Activated naive CD8-positive, alpha-beta T cell treated with anti-CD3 and anti-CD28 coated beads, Interleukin-2, amount 50 U/mL, for 16 hours (primary cell): ENCODE measurements around the gene CCSER2.
"Not testable (repeated sequence)": the region's sequence is repeated elsewhere in the genome, so short reads cannot be mapped to it uniquely, and the experiment has no call there.

Source experiments
- DNase-seq: peaks from one replicate; pipeline ENCODE4 v3.0.0-alpha.2; 2020; ENCODE audit warnings: low read depth, low spot score

CCSER2 gene

DNA sequence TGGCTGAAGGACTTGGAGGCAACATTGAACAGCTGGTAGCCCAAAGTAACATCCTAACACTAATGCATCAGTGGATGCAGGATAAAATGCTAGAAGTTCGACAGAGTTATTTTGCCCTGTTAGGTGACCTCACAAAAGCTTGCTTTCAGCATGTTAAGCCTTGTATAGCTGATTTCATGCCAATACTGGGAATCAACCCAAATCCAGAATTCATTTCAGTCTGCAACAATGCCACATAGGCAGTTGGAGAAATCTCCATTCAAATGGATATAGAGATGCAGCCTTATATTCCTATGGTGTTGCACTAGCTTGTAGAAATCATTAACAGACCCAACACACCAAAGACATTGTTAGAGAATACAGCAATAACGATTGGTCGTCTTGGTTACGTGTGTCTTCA is 62.9 kb downstream of the CCSER2 start:
- DNase-seq, result no peak

DNA sequence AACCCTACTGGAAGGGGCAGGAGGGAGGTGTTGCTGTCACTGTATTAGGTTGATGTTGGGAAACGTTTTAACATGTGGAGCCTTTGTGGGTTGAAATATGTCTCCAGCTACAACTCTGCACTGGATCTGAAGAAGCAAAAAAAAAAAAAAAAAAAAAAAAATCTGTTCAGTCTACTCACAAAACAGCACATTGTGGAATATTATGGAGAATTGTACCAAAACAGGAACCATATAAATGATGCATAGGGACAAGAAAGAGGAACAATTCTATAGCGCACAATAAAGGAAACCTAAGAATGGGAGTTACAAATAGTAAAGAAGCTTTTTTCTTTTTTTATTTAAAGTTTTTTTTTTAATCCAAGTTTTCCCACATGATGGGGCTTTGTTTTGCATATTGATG is 63.8 kb downstream of the CCSER2 start:
- no peak for DNase-seq

DNA sequence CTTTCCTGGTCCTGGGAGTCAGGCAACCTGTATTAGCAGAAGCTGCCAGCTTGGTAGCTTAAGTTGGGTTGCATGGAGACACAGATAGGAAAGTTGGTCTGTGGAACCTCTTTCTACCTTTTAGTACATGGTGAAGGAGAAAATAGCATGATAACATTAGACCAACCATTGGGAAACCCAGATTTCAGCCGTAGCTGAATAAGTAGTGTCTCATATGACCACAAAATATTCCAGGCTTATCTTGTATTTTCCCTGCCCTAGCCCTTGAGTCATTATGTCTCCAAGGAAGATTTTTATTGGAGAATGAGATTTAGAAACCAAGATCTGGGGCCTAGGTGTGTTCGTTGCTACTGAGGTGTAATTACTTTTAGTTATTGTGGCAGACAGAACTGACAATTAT is 67.2 kb downstream of the CCSER2 start:
- no peak for DNase-seq

DNA sequence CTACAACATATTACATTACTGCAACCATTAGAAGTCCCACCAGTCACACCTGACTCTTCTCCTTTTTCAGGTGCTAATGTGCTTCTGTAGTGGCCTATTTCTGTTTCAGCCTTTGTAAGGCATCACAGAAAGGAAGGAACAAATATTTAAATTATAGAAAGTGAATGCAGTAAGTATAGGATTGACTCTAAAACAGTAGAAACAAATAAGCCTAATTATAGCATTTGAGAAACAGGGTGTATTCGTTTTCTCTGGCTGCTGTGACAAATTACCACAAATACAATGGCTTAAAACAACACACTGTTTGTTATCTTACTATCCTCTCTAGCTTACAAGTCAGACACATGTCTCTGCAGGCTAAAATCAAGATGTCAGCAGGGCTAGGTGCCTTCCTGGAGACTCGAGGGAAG is 69.4 kb downstream of the CCSER2 start:
- DNase-seq, result no peak

DNA sequence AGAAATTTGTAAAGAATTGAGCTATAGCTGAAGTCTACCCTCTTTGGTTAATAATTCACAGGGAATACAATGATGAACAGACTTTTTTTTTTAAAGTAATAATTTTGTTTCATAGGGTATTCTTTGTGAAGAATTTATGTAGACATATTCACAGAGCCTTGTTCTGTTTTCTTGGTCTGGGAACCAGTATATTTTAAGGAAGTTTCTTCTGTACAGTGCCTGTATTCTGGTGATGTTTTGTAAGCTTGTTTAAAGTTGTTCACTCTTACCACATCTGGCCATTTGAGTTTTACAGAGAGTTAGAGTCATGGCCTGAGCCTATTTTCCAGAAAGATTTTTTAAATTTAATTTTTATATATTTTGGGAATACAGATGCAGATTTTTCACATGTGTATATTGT is 70.3 kb downstream of the CCSER2 start:
- no peak for DNase-seq

DNA sequence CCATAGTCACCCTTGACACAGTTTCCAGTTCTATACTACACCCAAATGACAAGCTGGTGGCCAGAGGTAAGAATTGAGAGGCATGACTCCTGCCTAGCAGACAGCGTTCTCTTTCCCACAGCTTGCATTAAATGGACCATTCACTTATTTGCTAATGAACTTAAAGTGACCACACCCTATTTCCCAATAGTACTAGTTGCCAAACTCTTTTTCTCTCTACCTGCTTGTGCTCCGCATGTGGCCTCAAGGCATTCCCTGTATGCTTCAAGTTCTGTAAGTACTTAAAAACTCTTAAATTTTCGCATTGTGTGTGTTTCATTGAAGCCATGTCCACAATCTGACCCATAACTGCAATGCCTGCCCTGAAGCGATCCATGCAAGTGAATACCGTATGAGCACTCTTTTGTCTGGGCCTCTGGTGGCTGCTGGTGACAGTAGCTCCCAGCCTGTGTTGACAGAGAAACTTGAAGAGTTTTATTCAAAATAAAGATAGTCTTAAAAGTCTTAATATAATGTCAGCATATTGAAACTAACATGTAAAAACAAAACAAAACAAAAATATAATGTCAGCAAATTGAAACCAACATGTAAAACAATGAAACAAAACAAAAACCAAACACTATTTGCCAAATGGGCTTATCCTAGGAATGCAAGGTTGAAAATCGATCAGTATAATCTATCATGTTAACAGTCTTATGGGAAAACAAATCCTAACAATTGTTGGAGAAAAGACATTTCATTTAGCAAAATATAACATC is 73.6 kb downstream of the CCSER2 start:
- no peak for DNase-seq

DNA sequence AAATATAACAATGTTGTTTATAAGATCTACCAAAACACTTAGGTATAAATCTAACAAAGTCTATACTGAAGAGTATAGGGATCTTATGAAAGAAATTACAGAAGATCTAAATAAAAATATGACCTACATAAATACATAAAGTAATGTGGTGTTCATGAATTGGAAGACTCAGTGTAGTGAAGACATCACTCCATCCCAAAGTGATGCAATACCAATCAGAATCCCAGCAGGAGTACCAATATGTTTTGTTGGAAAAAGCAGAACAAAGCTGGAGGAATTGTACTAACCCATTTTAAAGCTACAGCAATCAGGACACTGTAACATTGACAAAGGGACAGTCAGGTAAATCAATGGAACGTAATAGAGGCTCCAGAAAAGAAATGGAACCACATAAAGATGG is 76.4 kb downstream of the CCSER2 start:
- no peak for DNase-seq

DNA sequence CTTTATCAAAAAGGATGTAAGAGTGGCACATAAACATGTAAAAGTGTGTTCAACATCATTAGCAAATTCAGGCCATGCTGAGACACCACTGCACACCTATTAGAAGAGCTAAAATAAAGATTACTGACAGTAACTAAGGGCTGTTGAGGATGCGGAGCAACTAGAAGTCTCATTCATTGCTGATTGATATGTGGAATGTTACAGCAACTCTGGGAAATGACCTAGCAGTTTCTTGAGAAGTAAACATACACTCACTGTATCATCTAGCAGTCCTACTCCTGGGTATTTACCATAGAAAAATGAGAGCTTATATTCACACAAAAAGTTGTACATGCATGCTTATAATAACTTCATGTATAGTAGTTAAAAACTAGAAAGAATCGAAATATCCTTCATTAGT is 77.3 kb downstream of the CCSER2 start:
- no peak for DNase-seq

DNA sequence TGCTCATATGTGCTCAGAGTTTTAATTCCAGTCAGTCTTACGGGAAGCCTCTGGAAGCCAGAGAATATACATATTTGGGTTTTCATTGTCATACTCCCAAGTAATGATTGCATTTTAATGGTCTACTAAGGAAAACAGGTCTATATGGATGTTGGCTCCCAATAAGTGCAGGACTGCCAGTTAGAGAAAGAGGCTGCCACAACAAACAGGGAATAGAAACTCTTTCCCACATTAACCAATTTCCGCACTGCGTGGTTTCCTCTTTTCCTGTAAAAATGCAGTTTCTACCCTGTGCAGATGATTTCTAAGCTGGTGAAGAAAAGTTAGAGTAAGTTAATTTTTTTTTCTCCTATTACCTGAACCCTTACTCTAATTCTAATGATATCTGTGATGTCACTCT is 78.2 kb downstream of the CCSER2 start:
- DNase-seq, result no peak

DNA sequence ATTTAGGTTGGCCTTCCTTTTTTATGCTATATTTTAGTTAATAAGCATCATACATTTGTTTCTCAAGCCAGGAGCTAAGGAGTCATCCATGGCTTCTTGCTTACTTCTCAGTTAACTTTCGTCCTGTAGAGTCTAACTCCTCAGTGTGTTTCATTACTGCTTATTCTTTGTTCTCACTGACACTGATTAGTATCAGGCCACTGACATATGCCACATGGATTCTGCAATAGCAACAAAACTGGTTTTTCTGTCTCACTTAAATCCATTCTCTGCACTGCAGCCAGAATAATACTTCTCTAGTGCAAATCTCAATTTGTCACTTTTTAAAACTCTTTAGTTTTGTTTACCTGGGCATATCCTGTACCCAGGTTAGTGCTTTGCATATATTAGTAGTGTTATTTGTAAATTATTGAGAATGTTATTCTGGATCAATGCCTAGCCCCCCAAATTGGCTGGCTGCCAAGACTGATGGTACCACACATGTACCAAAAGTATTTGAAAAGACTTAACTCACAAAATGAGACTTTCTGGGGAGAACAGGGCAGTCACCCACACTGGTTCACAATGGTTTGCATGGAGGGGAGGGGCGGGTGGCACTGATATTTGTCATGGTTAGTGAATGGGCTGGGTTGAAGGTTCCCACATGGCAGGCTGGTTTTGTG is 79.1 kb downstream of the CCSER2 start:
- no peak for DNase-seq

DNA sequence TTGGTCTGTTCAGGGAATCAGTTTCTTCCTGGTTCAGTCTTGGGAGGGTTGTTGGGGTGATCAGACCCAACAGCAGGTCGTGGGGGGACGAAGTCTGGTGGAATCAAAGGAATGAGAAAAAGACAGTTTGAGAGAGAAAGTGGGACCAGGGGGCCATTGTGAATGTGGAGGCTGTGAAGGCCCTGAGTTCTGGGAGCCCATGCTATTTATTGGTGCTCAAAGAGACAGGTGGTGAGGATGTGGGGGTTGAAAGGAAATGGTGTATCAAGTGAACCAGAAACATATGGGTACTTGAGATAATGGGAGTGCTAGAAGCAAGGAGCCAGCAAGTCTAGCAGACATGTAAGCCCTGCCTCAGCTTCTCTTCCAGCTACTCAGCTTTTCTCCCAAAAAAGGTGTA is 84.1 kb downstream of the CCSER2 start:
- no peak for DNase-seq

DNA sequence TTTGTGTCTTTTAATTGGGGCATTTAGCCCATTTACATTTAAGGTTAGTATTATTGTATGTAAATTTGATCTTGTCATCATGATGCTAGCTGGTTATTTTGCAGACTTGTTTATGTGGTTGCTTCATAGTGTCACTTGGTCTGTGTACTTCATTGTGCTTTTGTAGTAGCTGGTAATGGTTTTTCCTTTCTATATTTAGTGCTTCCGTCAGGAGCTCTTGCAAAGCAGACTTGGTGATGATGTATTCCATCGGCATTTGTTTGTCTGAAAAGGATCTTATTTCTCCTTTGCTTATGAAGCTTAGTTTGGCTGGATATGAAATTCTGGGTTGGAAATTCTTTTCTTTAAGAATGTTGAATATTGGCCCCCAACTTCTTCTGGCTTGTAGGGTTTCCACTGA is 85.7 kb downstream of the CCSER2 start:
- not testable (repeated sequence) for DNase-seq

DNA sequence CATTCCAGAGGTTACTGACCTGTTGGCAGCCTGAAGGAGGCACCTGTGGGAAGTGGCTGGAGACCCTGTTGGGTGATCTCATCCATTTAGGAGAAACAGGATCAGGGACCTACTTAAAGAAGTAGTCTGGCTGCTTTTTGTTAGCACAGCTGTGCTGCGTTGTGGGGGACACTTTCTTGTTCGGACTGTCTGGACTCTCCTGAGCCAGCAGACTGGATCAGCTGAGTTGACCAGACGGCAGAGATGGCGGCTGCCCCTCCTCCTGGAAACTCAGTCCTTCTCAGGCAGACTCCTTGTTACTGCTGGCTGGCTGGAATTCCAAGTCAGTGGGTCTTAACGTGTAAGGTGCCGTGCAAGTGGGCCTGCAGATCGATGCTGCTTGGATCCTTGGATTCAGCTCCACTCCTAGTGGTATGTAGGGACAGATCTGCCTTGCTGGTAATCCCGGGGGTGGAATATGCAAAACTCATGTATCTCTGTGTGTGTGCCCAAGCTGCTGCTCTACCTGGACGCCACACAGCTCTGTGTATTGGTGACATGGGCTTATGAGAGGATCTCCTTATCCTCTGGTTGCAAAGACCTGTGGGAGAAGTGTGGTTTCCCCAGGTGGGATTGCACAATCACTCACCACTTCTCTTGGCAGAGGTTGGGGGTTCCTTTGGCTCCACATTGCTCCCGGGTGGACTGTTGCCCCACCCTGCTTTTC is 87.3 kb downstream of the CCSER2 start:
- DNase-seq, result no peak

DNA sequence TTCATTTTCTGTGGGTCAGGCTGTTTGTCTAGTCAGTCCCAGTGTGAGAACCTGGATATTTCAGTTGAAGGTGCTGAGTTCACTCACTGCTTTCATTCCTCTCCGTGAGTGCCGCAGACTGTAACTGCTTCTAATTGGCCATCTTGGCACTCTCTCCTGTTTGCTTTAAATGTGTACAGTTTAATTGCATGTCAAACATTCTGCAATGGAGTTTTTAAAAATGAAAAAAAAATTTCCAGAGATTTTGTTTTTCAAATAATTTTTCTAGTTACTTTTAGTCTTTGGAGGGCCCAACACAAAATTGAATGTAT is 87.8 kb downstream of the CCSER2 start:
- DNase-seq, result no peak

DNA sequence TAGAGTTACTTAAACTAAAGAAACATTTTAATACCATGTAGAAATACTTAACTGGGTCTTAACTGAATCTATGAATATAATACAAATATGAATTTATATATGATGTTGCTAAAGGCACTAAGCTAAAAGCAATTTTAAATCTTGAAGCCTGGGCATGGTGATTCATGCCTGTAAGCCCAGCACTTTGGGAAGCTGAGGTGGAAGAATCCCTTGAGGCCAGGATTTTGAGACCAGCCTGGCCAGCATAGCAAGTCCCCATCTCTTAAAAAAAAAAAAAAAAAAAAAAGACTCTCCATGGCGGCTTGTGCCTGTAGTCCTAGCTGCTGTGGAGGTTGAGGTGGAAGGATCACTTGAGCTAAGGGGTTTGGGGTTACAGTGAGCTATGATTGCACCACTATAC is 95.3 kb downstream of the CCSER2 start:
- DNase-seq, result no peak

DNA sequence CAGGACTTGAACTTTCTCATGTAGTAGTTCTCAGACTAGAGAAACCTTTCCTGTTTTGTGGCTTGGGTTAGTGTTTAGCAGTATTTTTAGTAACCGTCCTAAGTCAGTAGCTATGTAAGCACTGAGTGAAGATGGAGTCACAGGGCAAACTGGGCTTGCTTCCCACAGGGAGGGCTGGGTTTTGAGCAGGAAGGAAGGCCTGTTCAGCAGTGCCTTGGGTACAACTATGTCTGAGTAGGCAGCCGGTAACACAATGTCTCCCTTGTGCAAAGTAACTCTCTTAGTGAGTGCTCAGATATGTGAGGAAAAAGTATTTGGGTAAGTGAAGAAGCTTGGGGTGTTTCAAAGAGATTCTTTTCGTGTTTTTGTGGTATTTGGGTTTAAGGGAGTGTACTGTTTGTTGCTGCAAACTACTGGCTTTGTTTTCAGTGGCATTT is 96.4 kb downstream of the CCSER2 start:
- no peak for DNase-seq

DNA sequence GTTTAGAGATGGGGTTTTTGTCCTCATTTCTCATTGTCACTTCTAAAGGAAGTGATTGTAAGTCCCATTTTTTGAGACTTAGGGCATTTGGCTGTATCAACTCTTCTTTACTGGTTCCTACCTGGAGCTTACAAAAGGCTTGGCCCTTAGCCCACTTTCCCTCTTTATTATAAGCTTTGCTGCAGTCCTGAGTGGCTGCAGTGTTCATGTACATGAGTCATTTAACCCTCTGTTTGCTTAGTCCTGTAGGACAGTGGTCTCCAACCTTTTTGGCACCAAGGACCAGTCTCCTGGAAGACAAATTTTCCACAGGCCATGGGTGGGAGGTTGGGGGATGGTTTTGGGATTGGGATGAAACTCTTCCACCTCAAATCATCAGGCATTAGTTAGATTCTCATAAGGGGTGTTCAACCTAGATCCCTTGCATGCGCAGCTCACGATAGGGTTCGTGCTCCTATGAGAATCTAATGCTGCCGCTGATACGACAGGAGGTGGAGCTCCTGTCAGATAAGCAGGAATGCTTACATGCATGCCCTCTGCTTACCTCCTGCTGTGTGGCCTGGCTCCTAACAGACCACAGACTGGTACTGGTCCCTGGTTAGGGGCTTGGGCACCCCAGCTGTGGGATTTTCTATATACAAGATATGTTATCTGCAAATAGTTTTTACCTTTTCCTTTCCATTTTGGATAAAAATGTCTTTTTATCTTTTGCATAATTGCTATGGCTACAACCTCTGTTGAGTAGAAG is 99.7 kb downstream of the CCSER2 start:
- DNase-seq, result no peak

DNA sequence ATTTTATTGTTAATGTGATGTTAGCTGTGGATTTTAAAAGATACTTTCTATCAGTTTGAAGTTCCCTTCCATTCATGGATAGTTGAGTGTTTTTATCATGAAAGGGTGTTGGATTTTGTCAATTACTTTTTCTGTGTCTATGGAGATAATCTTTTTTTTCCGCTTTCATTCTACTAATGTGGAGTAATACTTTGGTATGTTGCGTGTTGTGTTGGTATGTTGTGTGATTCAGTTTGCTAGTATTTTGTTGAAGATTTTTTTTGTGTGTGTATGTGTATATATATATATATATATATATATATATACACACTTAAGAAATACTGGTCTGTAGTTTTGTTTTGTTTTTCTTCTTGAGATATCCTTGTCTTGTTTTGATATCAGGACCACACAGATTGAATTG is 100.3 kb downstream of the CCSER2 start:
- no peak for DNase-seq

DNA sequence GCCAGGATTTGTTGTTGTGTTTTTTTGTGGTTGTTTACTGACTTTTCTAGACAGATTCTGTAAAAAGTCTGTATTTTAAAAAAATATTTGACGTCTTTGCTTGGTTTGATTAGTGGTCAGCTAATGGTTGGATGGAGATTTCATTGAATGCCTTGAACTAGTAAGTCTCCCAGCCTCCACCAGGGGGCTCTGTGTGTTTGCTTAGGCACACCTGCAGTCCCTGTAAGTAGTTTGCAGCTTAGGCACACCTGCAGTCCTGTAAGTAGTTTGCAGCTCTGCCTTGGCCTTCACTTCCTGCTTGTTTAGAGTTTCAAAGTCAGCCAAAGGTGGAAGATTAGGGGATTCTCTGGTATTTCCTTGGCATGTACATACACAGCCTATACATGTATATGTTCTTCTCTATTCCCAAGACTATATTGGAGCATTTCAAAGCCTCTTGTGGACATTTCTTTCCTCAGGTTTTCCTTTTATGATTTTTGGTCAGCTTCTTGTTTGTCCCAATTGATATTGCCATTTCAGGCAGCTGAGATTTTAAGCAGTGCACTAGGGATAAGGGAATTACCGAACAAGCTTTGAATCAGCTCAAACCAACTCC is 101.6 kb downstream of the CCSER2 start:
- DNase-seq, result peak; percentile 30

DNA sequence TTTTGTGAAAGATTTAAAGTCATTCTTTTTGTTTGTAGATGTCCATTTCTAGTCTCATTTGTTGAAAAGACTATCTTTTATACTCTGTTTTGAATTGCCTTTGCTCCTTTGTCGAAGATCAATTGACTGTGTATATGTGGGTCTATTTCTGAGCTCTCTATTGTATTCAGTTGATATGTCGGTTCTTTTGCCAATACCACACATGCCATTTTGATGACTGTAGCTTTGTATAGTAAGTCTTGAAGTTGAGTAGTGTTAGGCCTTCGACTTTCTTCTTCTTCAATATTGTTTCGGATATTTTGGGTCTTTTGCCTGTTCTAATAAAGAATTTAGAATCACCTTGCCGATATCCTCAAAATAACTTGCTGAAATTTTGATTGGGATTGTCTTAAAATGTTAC is 104.5 kb downstream of the CCSER2 start:
- DNase-seq, result no peak

DNA sequence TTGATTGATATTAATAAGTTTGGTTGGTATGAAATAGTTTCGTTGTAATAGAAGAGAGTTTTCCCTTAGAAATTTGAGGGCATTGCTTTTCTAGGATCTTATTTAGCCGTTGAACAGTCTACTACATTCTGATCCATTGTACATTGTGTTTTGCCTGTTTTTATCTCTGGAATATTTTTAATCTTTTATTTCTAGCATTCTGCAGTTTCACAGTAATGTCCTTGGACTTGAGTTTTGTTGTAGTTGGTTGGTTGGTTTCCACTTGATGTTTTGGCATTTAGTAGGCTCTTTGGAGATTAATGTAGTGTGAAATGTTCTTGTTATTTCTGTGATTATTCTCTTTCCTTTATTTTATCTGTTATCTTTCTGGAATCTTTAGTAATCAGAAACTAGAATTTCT is 112.4 kb downstream of the CCSER2 start:
- DNase-seq, result no peak
